HEK293T (cell line): ENCODE results near the gene CAMKK1.

ENCODE experiments used
- SUZ12 ChIP-seq: fragments of 450-650 bp; IDR thresholded peaks from 2 replicates; pipeline ENCODE4 v1.6.1; 2016; ENCODE audit warnings: mild to moderate bottlenecking
- ZNF384 ChIP-seq: fragments of 450-650 bp; IDR thresholded peaks from 2 replicates; pipeline ENCODE4 v1.6.1; 2016

GRCh38 chr17:3864534-3864933 lies 28.3 kb downstream of the CAMKK1 start:
- no peak for TF ChIP-seq ZNF384
- TF ChIP-seq SUZ12 = no peak
